ENCODE data around the gene HS6ST2. TPM values are rescaled to one million over a fixed set of nuclear protein-coding genes. Genes with fewer than 3 reads are reported as not detected.

Gene HS6ST2
- total RNA-seq, 4 donors from 2014 or later = under 0.01 to 0.66 (median 0.46) TPM

- Histone ChIP-seq H3K27ac (no peak overlapping the region), H3K4me3 (no peak overlapping the region), H3K9me3 (no peaks in the 10 kb centered on the region), H3K36me3 (no peaks in the 10 kb centered on the region), H3K27me3 (peaks cover 0 to 8% of the 10 kb centered on the region in 2 donors), H3K4me1 (no peaks in the 10 kb centered on the region)
- TF ChIP-seq EP300 (IDR thresholded peaks at IDR 0.05) (no peak), POLR2A (IDR thresholded peaks at IDR 0.05) (no peak)
- TF ChIP-seq, protein P1, sequence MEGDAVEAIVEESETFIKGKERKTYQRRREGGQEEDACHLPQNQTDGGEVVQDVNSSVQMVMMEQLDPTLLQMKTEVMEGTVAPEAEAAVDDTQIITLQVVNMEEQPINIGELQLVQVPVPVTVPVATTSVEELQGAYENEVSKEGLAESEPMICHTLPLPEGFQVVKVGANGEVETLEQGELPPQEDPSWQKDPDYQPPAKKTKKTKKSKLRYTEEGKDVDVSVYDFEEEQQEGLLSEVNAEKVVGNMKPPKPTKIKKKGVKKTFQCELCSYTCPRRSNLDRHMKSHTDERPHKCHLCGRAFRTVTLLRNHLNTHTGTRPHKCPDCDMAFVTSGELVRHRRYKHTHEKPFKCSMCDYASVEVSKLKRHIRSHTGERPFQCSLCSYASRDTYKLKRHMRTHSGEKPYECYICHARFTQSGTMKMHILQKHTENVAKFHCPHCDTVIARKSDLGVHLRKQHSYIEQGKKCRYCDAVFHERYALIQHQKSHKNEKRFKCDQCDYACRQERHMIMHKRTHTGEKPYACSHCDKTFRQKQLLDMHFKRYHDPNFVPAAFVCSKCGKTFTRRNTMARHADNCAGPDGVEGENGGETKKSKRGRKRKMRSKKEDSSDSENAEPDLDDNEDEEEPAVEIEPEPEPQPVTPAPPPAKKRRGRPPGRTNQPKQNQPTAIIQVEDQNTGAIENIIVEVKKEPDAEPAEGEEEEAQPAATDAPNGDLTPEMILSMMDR (IDR thresholded peaks at IDR 0.05) = no peak
- WGBS, 2 donors = 18 to 41% methylated on average over 4 of the region's 4 CpGs
- DNase-seq (ENCODE audit: low spot score in 2 of 2) = no peak
Measured at GRCh38 chrX:132940727-132941327, 17.6 kb downstream of the HS6ST2 start.

DNA sequence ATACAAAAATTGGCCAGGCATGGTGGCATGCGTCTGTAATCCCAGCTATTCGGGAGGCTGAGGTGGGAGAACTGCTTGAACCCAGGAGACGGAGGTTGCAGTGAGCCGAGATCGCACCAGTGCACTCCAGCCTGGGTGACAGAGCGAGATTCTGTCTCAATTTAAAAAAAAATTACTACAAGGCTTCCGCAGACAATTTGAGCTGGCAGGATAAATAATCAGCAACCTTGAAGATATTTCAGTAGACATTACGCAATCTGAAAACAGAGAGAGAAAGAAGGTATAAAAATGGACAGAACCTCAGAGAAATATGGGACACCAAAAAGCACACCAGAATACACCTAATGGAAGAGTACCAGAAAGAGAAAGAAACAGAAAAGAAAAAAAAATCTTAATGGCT lies 25.3 kb downstream of the HS6ST2 start:
- no peaks in the 10 kb centered on the region for H3K36me3 ChIP-seq
- no peak for TF ChIP-seq EP300 (IDR thresholded peaks at IDR 0.05)
- TF ChIP-seq POLR2A (IDR thresholded peaks at IDR 0.05) = no peak
- TF ChIP-seq, protein P1 (IDR thresholded peaks at IDR 0.05) = no peak
- no peaks in the 10 kb centered on the region for H3K4me1 ChIP-seq
- no peak overlapping the region for H3K27ac ChIP-seq
- DNase-seq (ENCODE audit: low spot score in 2 of 2) = no peak
- no peaks in the 10 kb centered on the region for H3K9me3 ChIP-seq
- peaks cover 0 to 7% of the 10 kb centered on the region in 2 donors for H3K27me3 ChIP-seq
- H3K4me3 ChIP-seq = no peak overlapping the region
- 84 to 89% methylated on average over 8 of the region's 8 CpGs for WGBS, 2 donors

- no peak for DNase-seq (ENCODE audit: low spot score in 2 of 2)
- no peaks in the 10 kb centered on the region for H3K27me3 ChIP-seq
- TF ChIP-seq POLR2A (IDR thresholded peaks at IDR 0.05) = no peak
- TF ChIP-seq EP300 (IDR thresholded peaks at IDR 0.05) = no peak
- TF ChIP-seq, protein P1 (IDR thresholded peaks at IDR 0.05) = no peak
Measured at GRCh38 chrX:132924426-132924825, 34.0 kb downstream of the HS6ST2 start.

DNA sequence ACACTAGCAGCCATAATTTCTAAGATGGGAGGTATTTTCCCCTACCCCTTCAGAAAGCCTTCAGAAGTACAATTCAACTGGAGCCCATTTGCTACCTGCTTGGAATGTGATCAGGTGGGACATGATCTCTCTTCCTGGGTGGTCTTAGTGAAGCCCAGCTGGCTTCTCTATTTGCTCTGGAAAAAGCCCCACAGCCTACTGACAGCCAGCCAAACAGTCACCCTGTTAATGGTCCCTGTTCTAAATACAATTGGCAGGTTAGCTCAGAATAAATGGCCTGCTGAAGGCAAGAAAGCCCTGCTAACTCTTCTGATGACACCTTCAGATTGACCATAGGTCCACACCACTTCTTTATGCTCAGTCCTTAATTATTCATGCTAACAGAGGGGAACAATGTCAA lies 39.9 kb downstream of the HS6ST2 start:
- Histone ChIP-seq H3K27me3 (peaks cover 0 to 7% of the 10 kb centered on the region in 2 donors), H3K4me1 (no peaks in the 10 kb centered on the region), H3K27ac (no peak overlapping the region), H3K36me3 (no peaks in the 10 kb centered on the region), H3K9me3 (no peaks in the 10 kb centered on the region), H3K4me3 (no peak overlapping the region)
- TF ChIP-seq, protein P1 (IDR thresholded peaks at IDR 0.05) = no peak
- TF ChIP-seq POLR2A (IDR thresholded peaks at IDR 0.05) = no peak
- TF ChIP-seq EP300 (IDR thresholded peaks at IDR 0.05) = no peak
- DNase-seq (ENCODE audit: low spot score in 2 of 2) = no peak

More at GRCh38 chrX:132924426-132924825, 34.0 kb downstream of the HS6ST2 start:
- WGBS, 2 donors = 88 to 92% methylated on average over 5 of the region's 5 CpGs
- Histone ChIP-seq H3K9me3 (no peaks in the 10 kb centered on the region), H3K27ac (no peak overlapping the region), H3K4me3 (no peak overlapping the region), H3K36me3 (no peaks in the 10 kb centered on the region), H3K4me1 (no peaks in the 10 kb centered on the region)

DNA sequence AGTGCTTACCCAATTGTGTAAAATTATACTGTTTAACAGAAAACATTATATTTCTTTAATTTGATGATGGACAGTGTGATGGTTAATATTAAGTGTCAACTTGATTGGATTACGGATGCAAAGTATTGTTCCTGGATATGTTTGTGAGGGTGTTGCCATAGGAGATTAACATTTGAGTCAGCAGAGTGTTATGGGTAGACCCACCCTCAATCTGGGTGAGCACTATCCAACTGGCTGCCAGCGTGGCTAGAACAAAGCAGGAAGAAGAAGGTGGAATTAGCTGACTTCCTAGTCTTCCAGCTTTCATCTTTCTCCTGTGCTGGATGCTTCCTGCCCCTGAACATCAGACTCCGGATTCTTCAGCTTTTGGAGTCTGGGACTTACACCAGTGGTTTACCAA lies 42.1 kb downstream of the HS6ST2 start:
- DNase-seq (ENCODE audit: low spot score in 2 of 2) = no peak
- Histone ChIP-seq H3K9me3 (no peaks in the 10 kb centered on the region), H3K27me3 (peaks cover 0 to 16% of the 10 kb centered on the region in 2 donors), H3K4me1 (no peaks in the 10 kb centered on the region), H3K4me3 (no peak overlapping the region), H3K36me3 (no peaks in the 10 kb centered on the region), H3K27ac (no peak overlapping the region)
- WGBS, 2 donors = 83 to 90% methylated on average over 2 to 3 of the region's 3 CpGs
- TF ChIP-seq, protein P1 (IDR thresholded peaks at IDR 0.05) = no peak
- TF ChIP-seq EP300 (IDR thresholded peaks at IDR 0.05) (no peak), POLR2A (IDR thresholded peaks at IDR 0.05) (no peak)

Data from tibial nerve (tissue), 4 donors.